ENCODE results near the gene PLAGL2. TPM values are rescaled to one million over a fixed set of nuclear protein-coding genes. Genes with fewer than 3 reads are reported as not detected.

PLAGL2 gene
- total RNA-seq, 1 donor from 2014 or later: 17.6 TPM

- H3K27me3 ChIP-seq (ENCODE audit: low read depth): no peaks in the 10 kb centered on the region
- no peak for ATAC-seq
- no peak overlapping the region for H3K27ac ChIP-seq
- no peaks in the 10 kb centered on the region for H3K9me3 ChIP-seq
- no peak overlapping the region for H3K4me3 ChIP-seq
- DNase-seq: no peak
- peaks cover 28% of the 10 kb centered on the region for H3K4me1 ChIP-seq
- TF ChIP-seq, protein P1, sequence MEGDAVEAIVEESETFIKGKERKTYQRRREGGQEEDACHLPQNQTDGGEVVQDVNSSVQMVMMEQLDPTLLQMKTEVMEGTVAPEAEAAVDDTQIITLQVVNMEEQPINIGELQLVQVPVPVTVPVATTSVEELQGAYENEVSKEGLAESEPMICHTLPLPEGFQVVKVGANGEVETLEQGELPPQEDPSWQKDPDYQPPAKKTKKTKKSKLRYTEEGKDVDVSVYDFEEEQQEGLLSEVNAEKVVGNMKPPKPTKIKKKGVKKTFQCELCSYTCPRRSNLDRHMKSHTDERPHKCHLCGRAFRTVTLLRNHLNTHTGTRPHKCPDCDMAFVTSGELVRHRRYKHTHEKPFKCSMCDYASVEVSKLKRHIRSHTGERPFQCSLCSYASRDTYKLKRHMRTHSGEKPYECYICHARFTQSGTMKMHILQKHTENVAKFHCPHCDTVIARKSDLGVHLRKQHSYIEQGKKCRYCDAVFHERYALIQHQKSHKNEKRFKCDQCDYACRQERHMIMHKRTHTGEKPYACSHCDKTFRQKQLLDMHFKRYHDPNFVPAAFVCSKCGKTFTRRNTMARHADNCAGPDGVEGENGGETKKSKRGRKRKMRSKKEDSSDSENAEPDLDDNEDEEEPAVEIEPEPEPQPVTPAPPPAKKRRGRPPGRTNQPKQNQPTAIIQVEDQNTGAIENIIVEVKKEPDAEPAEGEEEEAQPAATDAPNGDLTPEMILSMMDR (IDR thresholded peaks at IDR 0.05): no peak
- intact Hi-C loops (cut with DNase I): no loop called here
- H3K36me3 ChIP-seq: peaks cover 76% of the 10 kb centered on the region
Observed at GRCh38 chr20:32233286-32233685, 25.7 kb upstream of the PLAGL2 start.

DNA sequence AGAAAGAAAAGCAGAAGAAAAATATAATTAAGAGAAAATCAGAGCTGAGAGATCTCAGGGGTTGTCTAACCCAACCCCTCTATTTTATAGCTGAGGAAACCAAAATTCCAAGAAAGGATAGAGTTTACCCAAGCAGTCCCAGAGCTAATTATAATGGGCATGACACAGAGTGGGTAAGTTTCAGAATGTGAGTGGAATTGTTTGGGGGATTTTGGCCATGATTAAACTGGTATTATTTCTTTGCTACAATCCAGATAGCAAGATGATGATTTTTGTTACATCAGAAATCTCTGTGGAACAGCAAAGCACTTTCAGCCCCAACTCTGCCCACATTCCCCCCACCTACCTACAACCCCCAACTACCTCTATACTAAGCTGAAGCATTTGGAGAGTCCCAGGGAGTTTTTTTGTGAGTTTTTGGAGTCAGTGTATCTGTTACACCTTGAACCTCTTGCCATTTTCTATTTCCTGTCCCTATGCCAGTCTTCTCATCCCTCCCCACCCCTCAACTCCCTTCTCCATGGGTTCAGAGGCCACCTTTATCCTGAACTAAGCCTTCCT, 24.9 kb upstream of the PLAGL2 start:
- H3K4me3 ChIP-seq: no peak overlapping the region
- H3K27me3 ChIP-seq (ENCODE audit: low read depth): no peaks in the 10 kb centered on the region
- TF ChIP-seq, protein P1 (IDR thresholded peaks at IDR 0.05): no peak
- H3K4me1 ChIP-seq: peaks cover 37% of the 10 kb centered on the region
- DNase-seq: no peak
- ATAC-seq: no peak
- no peaks in the 10 kb centered on the region for H3K9me3 ChIP-seq
- no peak overlapping the region for H3K27ac ChIP-seq
- H3K36me3 ChIP-seq: peaks cover 84% of the 10 kb centered on the region
- intact Hi-C loops (cut with DNase I): no loop called here

DNA sequence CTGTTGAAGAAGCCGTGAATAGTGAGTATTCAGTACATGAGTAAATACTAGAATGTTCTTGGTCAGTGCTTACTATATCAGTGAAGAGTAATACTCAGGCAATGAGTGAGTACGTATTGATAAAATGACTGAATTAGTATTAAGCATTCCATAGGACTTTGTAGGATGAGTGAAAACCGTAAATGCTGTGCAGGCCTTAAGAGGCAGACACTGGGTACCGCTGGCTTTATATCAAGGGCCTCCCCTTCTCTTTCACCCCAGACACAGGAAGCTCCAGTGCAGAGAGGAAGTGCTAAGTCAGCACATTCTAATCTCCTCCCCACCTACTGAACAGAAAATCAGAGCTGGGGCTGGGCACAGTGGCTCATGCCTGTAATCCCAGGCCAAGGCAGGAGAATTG, 24.3 kb upstream of the PLAGL2 start:
- intact Hi-C loops (cut with DNase I): no loop called here
- DNase-seq (no peak), ATAC-seq (peak; percentile 39 to 57)
- Histone ChIP-seq H3K9me3 (no peaks in the 10 kb centered on the region), H3K27ac (no peak overlapping the region), H3K4me1 (peaks cover 42% of the 10 kb centered on the region), H3K36me3 (peaks cover 85% of the 10 kb centered on the region), H3K27me3 (ENCODE audit: low read depth) (no peaks in the 10 kb centered on the region), H3K4me3 (no peak overlapping the region)
- TF ChIP-seq, protein P1 (IDR thresholded peaks at IDR 0.05): no peak

- intact Hi-C loops (cut with DNase I): no loop called here
- DNase-seq (no peak), ATAC-seq (no peak)
- Histone ChIP-seq H3K4me3 (no peak overlapping the region), H3K36me3 (peaks cover 85% of the 10 kb centered on the region), H3K4me1 (peaks cover 42% of the 10 kb centered on the region), H3K27me3 (ENCODE audit: low read depth) (no peaks in the 10 kb centered on the region), H3K9me3 (no peaks in the 10 kb centered on the region), H3K27ac (no peak overlapping the region)
- TF ChIP-seq, protein P1 (IDR thresholded peaks at IDR 0.05): no peak
Observed at GRCh38 chr20:32231245-32231644, 23.7 kb upstream of the PLAGL2 start.

DNA sequence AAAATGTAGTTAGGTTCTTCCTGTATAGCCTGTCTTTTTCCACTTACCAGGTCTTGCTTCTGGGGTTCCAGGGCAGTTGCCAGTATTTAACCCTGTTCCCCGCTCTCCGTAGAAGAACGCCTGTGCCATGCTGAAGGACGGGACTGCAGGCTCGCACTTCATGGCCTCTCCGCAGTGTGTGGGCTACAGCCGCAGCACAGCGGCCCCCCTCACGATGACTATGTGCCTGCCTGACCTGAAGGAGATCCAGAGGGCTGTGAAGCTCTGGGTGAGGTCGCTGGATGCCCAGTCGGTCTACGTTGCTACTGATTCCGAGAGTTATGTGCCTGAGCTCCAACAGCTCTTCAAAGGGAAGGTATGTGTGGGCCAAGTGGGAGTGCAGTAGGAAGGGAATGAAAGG, 23.2 kb upstream of the PLAGL2 start:
- intact Hi-C loops (cut with DNase I): no loop called here
- no peaks in the 10 kb centered on the region for H3K9me3 ChIP-seq
- TF ChIP-seq, protein P1 (IDR thresholded peaks at IDR 0.05): no peak
- DNase-seq (no peak), ATAC-seq (no peak)
- peaks cover 42% of the 10 kb centered on the region for H3K4me1 ChIP-seq
- H3K36me3 ChIP-seq: peaks cover 79% of the 10 kb centered on the region
- H3K4me3 ChIP-seq: no peak overlapping the region
- no peaks in the 10 kb centered on the region for H3K27me3 ChIP-seq (ENCODE audit: low read depth)
- no peak overlapping the region for H3K27ac ChIP-seq
